Adrenal gland (tissue), 19 donors: ENCODE results near the gene GHDC. TPM values are rescaled to one million over a fixed set of nuclear protein-coding genes. Genes with fewer than 3 reads are reported as not detected.
"Not testable (repeated sequence)": the region's sequence is repeated elsewhere in the genome, so short reads cannot be mapped to it uniquely, and the experiment has no call there.

Experiments
- DNase-seq, 7 donors: peaks; one replicate each; pipeline ENCODE4 v3.0.0-alpha.2; 2019 to 2020
- H3K27ac ChIP-seq, 5 donors: fragments of 200-600 bp; sonication (generic) in 4 of 5; 1 replicate in 3 of 5; 2 replicates in 2 of 5; pipeline versions ENCODE4 v1.5.1 to v1.8.0; 2016 to 2020; ENCODE audit warnings: mild to moderate bottlenecking in 1 of 5
- H3K27me3 ChIP-seq: fragments of 200-600 bp; 2 replicates; pipeline ENCODE4 v1.8.0; 2021
- H3K36me3 ChIP-seq, 2 donors: fragments of 200-600 bp; replicated peaks in 1 of 2; 1 replicate in 1 of 2; 2 replicates in 1 of 2; pipeline versions ENCODE4 v1.5.1 to v1.8.0; 2018 to 2022
- H3K4me1 ChIP-seq, 2 donors: fragments of 200-600 bp; replicated peaks in 1 of 2; 1 replicate in 1 of 2; 2 replicates in 1 of 2; pipeline versions ENCODE4 v1.5.1 to v1.8.0; 2018 to 2021
- H3K4me3 ChIP-seq, 4 donors: fragments of 200-600 bp; sonication (generic) in 3 of 4; one replicate each; pipeline ENCODE4 v1.5.1; 2016 to 2018
- H3K9me3 ChIP-seq, 3 donors: fragments of 200-600 bp; sonication (generic) in 1 of 3; replicated peaks in 1 of 3; 1 replicate in 2 of 3; 2 replicates in 1 of 3; pipeline versions ENCODE4 v1.5.1 to v1.8.0; 2016 to 2021
- CTCF ChIP-seq, 6 experiments: fragments of 450-650 bp in 4 of 6; fragments of 200-600 bp in 2 of 6; sonication (generic) in 1 of 6; IDR thresholded peaks; 1 replicate in 5 of 6; 2 replicates in 1 of 6; pipeline versions ENCODE4 v1.5.1 to v1.8.0; 2016 to 2021; ENCODE audit warnings: antibody characterized with exemption in 6 of 6, mild to moderate bottlenecking in 2 of 6, moderate library complexity in 1 of 6
- POLR2A ChIP-seq, 2 donors: fragments of 450-650 bp; IDR thresholded peaks; one replicate each; pipeline ENCODE4 v1.6.1; 2017; ENCODE audit warnings: antibody characterized with exemption in 2 of 2, mild to moderate bottlenecking in 2 of 2, moderate library complexity in 1 of 2
- WGBS, 4 donors: extraction: QIAGEN DNeasy Blood & Tissue Kit in 2 of 4; methylation state at CpG; one replicate each; pipeline versions ENCODE4 v1.1.5 to v1.1.7; 2013 to 2017; 5-methylcytosine and 5-hydroxymethylcytosine counted together
- intact Hi-C, 2 donors: fragments of 100-400 bp; cut with DNase I; formaldehyde crosslinking; loops; one replicate each; pipeline versions ENCODE4 v1.14.1 to v1.15.0; 2022 to 2023
- long read RNA-seq, 10 donors: library from polyadenylated mRNA in 3 of 10; unstranded in 2 of 10; stranded (forward) in 1 of 10; transcript quantifications; one replicate each; pipeline ENCODE4 v2.0.0 and lab custom pipeline, GENCODE V29; 2021 to 2026
- polyA plus RNA-seq, 3 donors: library from polyadenylated mRNA; stranded (reverse); fragments of 200-250 nt in 2 of 3; fragments of 350-450 nt in 1 of 3; fragmentation: Illumina TruSeq in 1 of 3; extraction: RNeasy Lipid Tissue Mini Kit (QIAGEN cat#74804) in 1 of 3; gene quantifications; one replicate each; pipeline ENCODE4 v1.2.3, GENCODE V29; 2013 to 2014
- total RNA-seq, 9 donors: library from RNA; depleted of rRNA in 4 of 9; stranded (reverse); fragments of >200 nt in 4 of 9; fragments of 120-200 nt in 1 of 9; fragmentation: NEBNext Ultra II Directional in 1 of 9; extraction: Animal tissue kit (Norgen Biotek cat#: 25700) in 1 of 9; gene quantifications; one replicate each; pipeline versions ENCODE4 v1.1.0 to v1.2.4, GENCODE V29; 2013 to 2023
- donor health status: healthy with polysubstance abuse.
- donor health status: Bipolar disorder and iron deficiency.
- donor health status: DM: yes; HTN: yes; CAD: no.
- donor health status: DM: no; HTN: no; CAD: no.
- donor health status: DM: no; HTN: no; CAD: no.
- donor health status: DM: yes; HTN: yes; CAD: no.

The GHDC gene
- total RNA-seq (100 to 1,000 TPM in 1 of 9 donors, 10 to 100 TPM in 8; 31.6 to 344 (median 71.1) TPM), polyA plus RNA-seq (10 to 100 TPM; 10.5 to 33.9 (median 30.4) TPM)
- long read RNA-seq, donor 1, partial matches to known transcripts, result 7 of 8 reads
- long read RNA-seq, donor 1, other reads (novel, unspliced or antisense), result 0 of 8 reads
- long read RNA-seq, donor 2, partial matches to known transcripts, result 12 of 15 reads
- long read RNA-seq, donor 2, other reads (novel, unspliced or antisense), result 0 of 15 reads
- long read RNA-seq, donor 3, partial matches to known transcripts, result 0 of 4 reads
- long read RNA-seq, donor 3, other reads (novel, unspliced or antisense), result 0 of 4 reads
- long read RNA-seq, donor 4, partial matches to known transcripts, result 6 of 7 reads
- long read RNA-seq, donor 4, other reads (novel, unspliced or antisense), result 1 of 7 reads
- long read RNA-seq, donor 5, transcript GHDC-207 (10 exons, 2,396 nt), result major isoform, 31 of 82 reads
- long read RNA-seq, donor 5, partial matches to known transcripts, result 41 of 82 reads
- long read RNA-seq, donor 5, other reads (novel, unspliced or antisense), result 7 of 82 reads
- long read RNA-seq, donor 6, partial matches to known transcripts, result 1 of 2 reads
- long read RNA-seq, donor 6, other reads (novel, unspliced or antisense), result 1 of 2 reads
- long read RNA-seq, donor 7, partial matches to known transcripts, result 0 of 2 reads
- long read RNA-seq, donor 7, other reads (novel, unspliced or antisense), result 0 of 2 reads
- long read RNA-seq, donor 8, transcript GHDC-207 (10 exons, 2,396 nt), result major isoform, 7 of 28 reads
- long read RNA-seq, donor 8, partial matches to known transcripts, result 18 of 28 reads
- long read RNA-seq, donor 8, other reads (novel, unspliced or antisense), result 0 of 28 reads
- long read RNA-seq, donor 9, partial matches to known transcripts, result 9 of 10 reads
- long read RNA-seq, donor 9, other reads (novel, unspliced or antisense), result 0 of 10 reads
- long read RNA-seq, donor 10, transcript GHDC-207 (10 exons, 2,396 nt), result major isoform, 7 of 7 reads
- long read RNA-seq, donor 10, partial matches to known transcripts, result 0 of 7 reads
- long read RNA-seq, donor 10, other reads (novel, unspliced or antisense), result 0 of 7 reads

- no peaks in the 10 kb centered on the region for H3K9me3 ChIP-seq
- WGBS, 4 donors, result 17 to 24% (median 20%) methylated on average over 20 to 24 of the region's 24 CpGs
- peak within 1 kb of the TSS; percentile 39 to 98 (median 57) for H3K4me3 ChIP-seq
- no peaks in the 10 kb centered on the region for H3K36me3 ChIP-seq
- intact Hi-C loops, result no loop called here
- H3K27me3 ChIP-seq, result no peaks in the 10 kb centered on the region
- TF ChIP-seq CTCF (IDR thresholded peaks at IDR 0.05) (no peak), POLR2A (IDR thresholded peaks at IDR 0.05) (peak in 1 of 2 donors; percentile 44)
- H3K4me1 ChIP-seq, result peaks cover 20 to 41% of the 10 kb centered on the region in 2 donors
- H3K27ac ChIP-seq, result peak within 1 kb of the TSS; percentile 55 to 96 (median 85)
- peak; percentile 82 to 92 (median 87) for DNase-seq
Observed at GRCh38 chr17:42193969-42194899, at the start of gene GHDC. Gene GHDC, minus strand, starts transcription at chr17:42194494. Its CDS starts 913 bp downstream, at chr17:42193581.

DNA sequence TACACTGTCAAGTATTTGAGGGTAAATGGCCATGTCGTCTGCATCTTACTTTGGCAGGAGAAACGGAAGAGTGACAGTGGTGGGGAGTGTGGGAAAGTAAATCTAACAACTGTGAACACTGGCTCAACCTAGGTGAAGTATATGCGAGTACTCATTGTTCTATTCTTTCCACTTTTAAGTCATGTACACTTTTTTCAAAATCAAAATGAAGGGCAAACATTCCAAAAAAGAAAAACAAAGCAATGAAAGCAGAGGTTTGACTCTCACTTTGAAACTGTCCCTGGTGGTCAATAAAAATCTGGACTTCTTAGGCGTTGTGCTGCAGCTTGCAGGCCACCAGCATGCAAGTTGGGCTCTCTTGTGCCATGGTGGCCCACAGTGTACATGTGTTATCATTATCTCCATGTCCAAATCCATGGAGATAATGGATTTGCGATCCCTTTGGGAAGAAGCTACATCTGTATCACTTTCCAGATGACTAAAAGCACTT lies 49.2 kb upstream of the GHDC start:
- no peak overlapping the region for H3K4me3 ChIP-seq
- no peaks in the 10 kb centered on the region for H3K9me3 ChIP-seq
- no peaks in the 10 kb centered on the region for H3K27me3 ChIP-seq
- no peaks in the 10 kb centered on the region for H3K36me3 ChIP-seq
- H3K4me1 ChIP-seq, result peaks cover 23 to 66% of the 10 kb centered on the region in 2 donors
- peak overlapping the region in 3 of 5 donors; percentile 28 to 53 (median 35) for H3K27ac ChIP-seq
- DNase-seq, result no peak
- intact Hi-C loops, result no loop called here
- TF ChIP-seq POLR2A (IDR thresholded peaks at IDR 0.05) (no peak), CTCF (IDR thresholded peaks at IDR 0.05) (no peak)
- 69 to 83% (median 74%) methylated on average over 5 of the region's 5 CpGs for WGBS, 4 donors

DNA sequence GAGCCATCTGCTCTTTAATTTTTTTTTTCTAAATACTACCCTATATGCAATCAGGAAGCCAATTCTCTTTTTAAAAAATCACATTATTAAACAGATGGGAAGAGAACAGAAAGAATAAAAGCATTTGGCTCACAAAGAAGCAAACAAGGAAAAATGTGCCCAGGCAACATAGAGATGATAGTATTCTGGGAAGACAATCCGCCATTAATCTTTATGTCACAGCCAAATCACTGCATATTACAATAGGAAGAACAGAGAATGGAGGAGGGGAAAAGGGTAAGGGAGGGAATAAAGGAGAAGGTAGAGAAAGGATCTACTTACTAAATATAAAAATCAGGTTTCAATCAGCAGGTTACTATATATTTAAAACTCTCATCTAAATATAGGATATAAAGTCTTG lies 47.6 kb upstream of the GHDC start:
- peaks cover 8 to 49% of the 10 kb centered on the region in 2 donors for H3K4me1 ChIP-seq
- no peaks in the 10 kb centered on the region for H3K27me3 ChIP-seq
- no peaks in the 10 kb centered on the region for H3K9me3 ChIP-seq
- no peak for TF ChIP-seq POLR2A (IDR thresholded peaks at IDR 0.05)
- no peak for TF ChIP-seq CTCF (IDR thresholded peaks at IDR 0.05)
- WGBS, 4 donors, result 84 to 93% (median 89%) methylated on average over 1 of the region's 1 CpG
- no peaks in the 10 kb centered on the region for H3K36me3 ChIP-seq
- H3K27ac ChIP-seq, result peak overlapping the region in 2 of 5 donors; percentile 11 to 20
- no peak overlapping the region for H3K4me3 ChIP-seq
- intact Hi-C loops, result no loop called here
- no peak for DNase-seq

GRCh38 chr17:42240863-42241262 lies 46.6 kb upstream of the GHDC start:
- H3K27me3 ChIP-seq, H3K9me3 ChIP-seq, H3K36me3 ChIP-seq, intact Hi-C loops, H3K4me3 ChIP-seq: not testable (repeated sequence)
- peak in 3 of 7 donors; percentile 40 to 52 (median 50) for DNase-seq
- Histone ChIP-seq H3K27ac (peak overlapping the region in 2 of 5 donors; percentile 20 to 52), H3K4me1 (peaks cover 5 to 39% of the 10 kb centered on the region in 2 donors)
- 70 to 71% (median 70%) methylated on average over 4 of the region's 4 CpGs for WGBS, 4 donors
